GM21360 (cell line): ENCODE measurements around the gene CNOT10.

Experiments
- ATAC-seq: cut with Tn5 transposase; IDR thresholded peaks from one replicate; pipeline ENCODE4 v1.9.1; 2021; ENCODE audit warnings: mild to moderate bottlenecking, moderate library complexity; ENCODE audit not compliant: unreplicated experiment

The CNOT10 gene

GRCh38 chr3:32816439-32817256 is 131.7 kb downstream of the CNOT10 start:
- no peak for ATAC-seq

DNA sequence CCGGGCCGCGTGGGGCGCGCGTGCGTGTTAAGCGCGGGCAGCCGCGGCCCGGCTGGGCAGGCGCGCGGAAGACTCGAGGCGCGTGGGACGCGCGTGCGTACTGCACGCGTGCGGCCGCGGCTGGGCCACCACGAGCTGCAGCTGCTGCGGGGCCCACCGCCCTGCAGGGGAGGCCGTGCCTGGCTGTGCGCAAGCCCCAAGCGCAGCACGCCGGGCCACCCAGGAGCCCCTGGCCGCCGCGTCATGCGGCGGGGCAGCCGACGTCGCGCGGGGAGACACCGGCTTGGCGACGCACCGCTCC is 132.2 kb downstream of the CNOT10 start:
- ATAC-seq: no peak

DNA sequence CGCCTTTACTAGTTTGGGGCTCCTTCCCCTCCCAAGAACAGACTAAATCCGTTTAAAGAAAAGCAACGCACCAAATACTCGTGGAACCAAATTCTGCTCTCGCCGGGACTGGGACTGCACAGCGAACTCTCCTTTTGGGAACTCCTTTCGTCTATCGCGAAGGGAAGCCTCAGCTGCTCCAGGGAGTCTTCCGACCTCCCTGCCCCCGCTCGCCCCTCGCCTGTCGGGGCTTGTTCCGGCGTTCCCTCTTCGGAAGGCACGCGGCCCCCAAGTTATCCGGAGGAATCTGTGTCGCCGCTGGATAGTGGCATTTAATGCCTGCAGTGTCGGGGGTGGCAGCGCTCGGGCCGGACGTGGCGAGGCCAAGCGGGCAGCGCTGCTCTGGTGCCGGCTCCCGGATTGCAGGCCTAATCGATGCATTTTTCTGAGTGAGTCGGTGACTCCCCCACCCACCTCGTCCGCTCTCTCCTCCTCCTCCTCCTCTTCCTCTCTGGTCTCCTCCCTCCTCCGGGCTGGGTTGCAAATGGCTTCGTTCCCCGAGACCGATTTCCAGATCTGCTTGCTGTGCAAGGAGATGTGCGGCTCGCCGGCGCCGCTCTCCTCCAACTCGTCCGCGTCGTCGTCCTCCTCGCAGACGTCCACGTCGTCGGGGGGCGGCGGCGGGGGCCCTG is 132.7 kb downstream of the CNOT10 start, which contains the start of gene TRIM71:
TRIM71 (plus strand) TSS at position 440 of the 671 bp plus-strand sequence; CDS start at position 524, 84 bp downstream.
- no peak for ATAC-seq

DNA sequence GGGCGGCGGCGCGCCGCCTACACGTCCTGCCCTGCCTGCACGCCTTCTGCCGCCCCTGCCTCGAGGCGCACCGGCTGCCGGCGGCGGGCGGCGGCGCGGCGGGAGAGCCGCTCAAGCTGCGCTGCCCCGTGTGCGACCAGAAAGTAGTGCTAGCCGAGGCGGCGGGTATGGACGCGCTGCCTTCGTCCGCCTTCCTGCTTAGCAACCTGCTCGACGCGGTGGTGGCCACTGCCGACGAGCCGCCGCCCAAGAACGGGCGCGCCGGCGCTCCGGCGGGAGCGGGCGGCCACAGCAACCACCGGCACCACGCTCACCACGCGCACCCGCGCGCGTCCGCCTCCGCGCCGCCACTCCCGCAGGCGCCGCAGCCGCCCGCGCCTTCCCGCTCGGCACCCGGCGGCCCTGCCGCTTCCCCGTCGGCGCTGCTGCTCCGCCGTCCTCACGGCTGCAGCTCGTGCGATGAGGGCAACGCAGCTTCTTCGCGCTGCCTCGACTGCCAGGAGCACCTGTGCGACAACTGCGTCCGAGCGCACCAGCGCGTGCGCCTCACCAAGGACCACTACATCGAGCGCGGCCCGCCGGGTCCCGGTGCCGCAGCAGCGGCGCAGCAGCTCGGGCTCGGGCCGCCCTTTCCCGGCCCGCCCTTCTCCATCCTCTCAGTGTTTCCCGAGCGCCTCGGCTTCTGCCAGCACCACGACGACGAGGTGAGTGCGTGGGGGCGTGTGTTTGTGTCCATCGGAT is 133.4 kb downstream of the CNOT10 start:
- ATAC-seq: no peak

- no peak for ATAC-seq
Measured at GRCh38 chr3:32818970-32819511, 134.1 kb downstream of the CNOT10 start.

DNA sequence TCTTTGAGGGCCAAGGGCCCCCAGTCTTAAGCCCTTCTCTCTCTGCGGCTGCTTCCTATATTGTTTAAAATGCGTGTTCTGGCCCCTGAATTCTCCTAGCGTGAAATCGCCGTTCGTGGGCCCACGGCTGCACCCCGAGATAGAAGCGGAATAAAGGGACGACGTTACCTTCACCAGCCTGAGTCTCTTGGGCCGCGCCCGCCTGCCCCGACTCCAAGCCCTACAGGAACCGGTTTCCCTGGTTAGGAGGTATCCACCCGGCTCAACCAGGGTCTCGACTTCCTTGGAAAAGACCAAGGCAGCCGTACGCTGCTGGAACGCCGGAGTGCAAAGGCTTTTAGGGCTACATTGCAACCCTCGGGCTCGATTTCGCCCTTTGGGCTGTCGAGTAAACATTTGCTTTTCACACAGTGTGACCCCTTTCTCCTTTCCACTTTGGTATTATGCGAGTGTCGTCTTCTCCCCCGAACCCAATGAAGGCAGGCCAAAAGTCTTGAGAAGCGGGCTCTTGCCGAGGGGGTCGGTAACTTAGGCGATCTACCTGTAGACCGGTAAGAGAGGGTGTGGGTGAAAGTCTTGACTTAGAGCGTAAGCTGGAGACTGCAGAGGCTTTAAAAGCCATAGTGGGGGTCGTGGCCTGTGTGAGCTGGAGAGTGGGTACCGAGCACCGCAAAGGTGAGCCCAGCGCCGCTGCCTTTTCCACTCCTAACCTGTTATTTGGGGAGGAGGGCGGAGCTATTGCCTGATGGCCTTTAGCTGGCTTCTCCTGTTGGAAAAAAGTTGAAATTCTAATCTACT is 134.8 kb downstream of the CNOT10 start:
- ATAC-seq: no peak

GRCh38 chr3:32820430-32820829 is 135.4 kb downstream of the CNOT10 start:
- ATAC-seq: no peak

DNA sequence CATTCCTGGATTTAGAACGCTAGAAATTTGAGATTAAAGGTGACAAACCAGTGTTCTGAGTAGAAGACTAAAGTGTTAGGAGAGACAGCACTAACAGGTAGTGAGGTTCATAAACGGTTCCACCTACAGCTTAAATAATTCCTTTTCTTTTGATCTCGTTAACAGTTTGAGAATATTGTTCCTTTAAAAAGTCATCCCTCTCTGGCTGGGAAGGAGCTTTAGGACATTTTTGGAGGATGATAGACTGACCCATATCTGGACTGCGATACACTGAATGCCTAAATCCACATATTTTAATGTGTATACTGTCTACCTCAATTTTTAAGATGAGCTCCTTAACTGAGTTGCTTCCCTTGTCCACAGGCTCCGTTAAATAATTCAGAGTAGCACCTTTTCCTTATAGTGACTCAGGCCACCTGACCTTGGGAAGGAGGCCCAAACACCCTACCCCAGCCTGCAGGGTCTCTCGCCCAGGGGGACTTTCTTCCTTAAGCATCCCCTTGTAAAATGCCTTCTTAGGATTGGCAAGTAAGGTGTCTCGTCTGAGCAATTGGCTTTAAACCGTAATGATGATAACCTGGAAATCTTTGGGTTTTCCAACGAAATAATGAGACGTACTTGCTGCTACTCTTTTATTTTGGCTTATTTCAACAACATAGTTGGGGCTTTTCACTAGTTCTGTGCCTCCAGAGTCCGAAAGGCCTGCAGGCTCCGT is 136.1 kb downstream of the CNOT10 start:
- no peak for ATAC-seq

DNA sequence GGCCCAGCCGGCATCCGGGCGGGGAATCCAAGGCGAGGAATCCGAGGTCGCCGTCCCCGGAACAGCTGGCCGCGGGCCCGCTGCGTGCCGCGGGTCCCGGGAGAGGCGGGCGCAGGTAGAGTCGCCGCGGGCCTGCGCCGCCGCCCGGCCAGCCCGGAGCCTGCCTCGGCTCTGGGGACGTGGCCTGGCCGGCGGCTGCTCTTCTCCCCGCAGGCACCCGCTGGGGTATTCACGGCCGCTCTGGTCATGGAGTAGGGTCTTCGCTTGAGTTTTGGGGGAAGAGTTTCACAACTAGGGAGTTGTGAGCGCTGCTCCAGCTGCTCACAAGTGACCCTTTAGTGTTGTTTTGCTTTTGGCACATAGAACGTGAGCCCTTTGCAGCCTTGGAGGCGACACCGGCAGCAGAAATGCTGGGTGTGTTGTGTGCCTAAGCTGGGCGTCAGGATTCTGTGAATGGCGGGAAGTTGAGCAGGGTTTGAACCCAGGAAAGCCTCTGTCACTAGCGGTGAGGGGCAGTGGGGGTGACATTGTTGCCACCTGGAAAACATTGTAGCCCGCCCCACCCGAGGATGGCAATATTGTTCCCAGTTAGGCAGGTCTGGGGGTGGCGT is 136.8 kb downstream of the CNOT10 start:
- no peak for ATAC-seq

DNA sequence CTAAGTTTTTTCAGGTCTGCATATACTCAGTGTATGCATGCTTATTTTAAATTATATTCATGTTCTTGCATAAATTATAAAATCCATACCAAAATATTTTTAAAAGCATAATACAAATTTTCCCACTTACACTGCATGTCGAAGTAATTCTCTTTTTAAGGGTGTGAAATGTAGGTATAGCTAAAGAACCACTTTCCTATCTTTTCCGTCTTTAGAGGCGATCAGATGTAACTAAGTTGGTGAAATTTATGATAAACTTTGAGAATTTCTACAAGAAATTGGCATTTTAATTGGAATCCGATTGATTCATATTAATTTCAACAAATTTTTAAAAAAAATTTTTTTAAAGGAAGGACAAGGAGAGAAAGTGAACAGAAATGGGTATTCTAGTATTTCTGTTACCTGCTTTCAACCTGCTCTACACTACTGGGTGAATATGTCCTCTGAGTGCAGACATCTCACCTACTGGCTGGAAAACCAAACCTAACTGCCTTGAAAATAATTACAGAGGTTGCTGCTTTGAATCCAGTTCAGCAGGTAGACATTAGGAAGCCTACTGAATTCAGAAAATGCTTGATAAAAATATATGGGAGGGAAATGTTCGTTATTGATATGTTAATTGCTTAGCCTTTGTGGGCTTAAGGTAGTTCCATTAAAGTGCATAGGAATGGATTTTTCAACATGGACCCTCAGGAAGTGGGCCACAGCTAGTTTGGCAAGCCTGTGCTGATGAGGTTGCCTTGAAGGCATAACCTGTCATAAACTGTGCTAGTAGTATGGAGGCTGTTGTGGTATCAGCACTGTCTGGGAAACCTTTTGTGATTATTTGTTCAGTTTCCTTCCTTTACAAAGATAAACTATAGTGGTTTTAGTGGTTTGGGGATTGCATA is 137.9 kb downstream of the CNOT10 start:
- ATAC-seq: no peak
